CD14-positive monocyte (primary cell): ENCODE data around the gene KCNG1. TPM values are rescaled to one million over a fixed set of nuclear protein-coding genes. Genes with fewer than 3 reads are reported as not detected.

Experiments
- DNase-seq, 3 donors: peaks; one replicate each; pipeline ENCODE4 v3.0.0-alpha.2; 2011 to 2022
- H2AFZ ChIP-seq: 2 replicates; pipeline ENCODE4 v1.6.0; 2012; ENCODE audit warnings: mild to moderate bottlenecking, low read depth, low read length, inconsistent platforms; ENCODE audit not compliant: insufficient read depth, poor library complexity, severe bottlenecking
- H3K27ac ChIP-seq, 2 donors: 1 replicate in 1 of 2; 2 replicates in 1 of 2; pipeline ENCODE4 v1.5.1; 2012 to 2013; ENCODE audit warnings: low read length in 2 of 2, control low read depth in 1 of 2, inconsistent platforms in 1 of 2, low read depth in 1 of 2, mild to moderate bottlenecking in 1 of 2
- H3K27me3 ChIP-seq, 2 donors: one replicate each; pipeline versions ENCODE4 v1.6.0 to v1.6.1; 2011 to 2013; ENCODE audit warnings: low read length in 2 of 2; ENCODE audit not compliant: control insufficient read depth in 2 of 2, insufficient read depth in 2 of 2
- H3K36me3 ChIP-seq, 2 donors: replicated peaks in 1 of 2; 1 replicate in 1 of 2; 2 replicates in 1 of 2; pipeline versions ENCODE4 v1.5.1 to v1.6.1; 2012 to 2013; ENCODE audit warnings: low read length in 2 of 2, control low read depth in 1 of 2, inconsistent platforms in 1 of 2, mild to moderate bottlenecking in 1 of 2; ENCODE audit not compliant: insufficient read depth in 2 of 2, control insufficient read depth in 1 of 2
- H3K4me1 ChIP-seq, 2 donors: 1 replicate in 1 of 2; 2 replicates in 1 of 2; pipeline versions ENCODE4 v1.5.1 to v1.6.1; 2012 to 2013; ENCODE audit warnings: low read length in 2 of 2, control low read depth in 1 of 2, inconsistent platforms in 1 of 2, mild to moderate bottlenecking in 1 of 2, moderate library complexity in 1 of 2; ENCODE audit not compliant: insufficient read depth in 2 of 2, control insufficient read depth in 1 of 2
- H3K4me2 ChIP-seq: replicated peaks from 2 replicates; pipeline ENCODE3; 2012; ENCODE audit warnings: low read length, moderate library complexity, mild to moderate bottlenecking; ENCODE audit not compliant: poor library complexity, severe bottlenecking; ENCODE audit errors: extremely low read depth
- H3K4me3 ChIP-seq, 3 experiments: fragments of 200-600 bp in 1 of 3; sonication (generic) in 1 of 3; replicated peaks in 1 of 3; 1 replicate in 2 of 3; 2 replicates in 1 of 3; pipeline ENCODE4 v1.5.1; 2011 to 2013; ENCODE audit warnings: low read length in 3 of 3, mild to moderate bottlenecking in 3 of 3, control low read depth in 2 of 3, low read depth in 2 of 3, inconsistent platforms in 1 of 3, moderate library complexity in 1 of 3
- H3K79me2 ChIP-seq: 2 replicates; pipeline ENCODE4 v1.6.0; 2012; ENCODE audit warnings: mild to moderate bottlenecking, control low read depth, inconsistent platforms, low read length, moderate library complexity; ENCODE audit not compliant: insufficient read depth
- H3K9ac ChIP-seq: 2 replicates; pipeline ENCODE4 v1.6.0; 2017; ENCODE audit warnings: low read length, mild to moderate bottlenecking; ENCODE audit not compliant: insufficient read depth, poor library complexity, severe bottlenecking
- H3K9me3 ChIP-seq, 2 donors: replicated peaks in 1 of 2; 1 replicate in 1 of 2; 2 replicates in 1 of 2; pipeline versions ENCODE4 v1.5.1 to v1.6.1; 2012 to 2013; ENCODE audit warnings: low read length in 2 of 2, control low read depth in 1 of 2; ENCODE audit not compliant: control insufficient read depth in 1 of 2, insufficient read depth in 1 of 2
- H4K20me1 ChIP-seq: 2 replicates; pipeline ENCODE4 v1.6.0; 2012; ENCODE audit warnings: mild to moderate bottlenecking, low read length, control low read depth, moderate library complexity; ENCODE audit not compliant: insufficient read depth
- H3K27ac Mint-ChIP-seq, 7 donors: one replicate each; pipeline ENCODE4 v1.8.0; 2020; ENCODE audit warnings: mild to moderate bottlenecking in 7 of 7, mixed read lengths in 7 of 7, moderate library complexity in 6 of 7, inconsistent platforms in 2 of 7
- H3K27me3 Mint-ChIP-seq, 3 donors: one replicate each; pipeline ENCODE4 v1.8.0; 2021 to 2022; ENCODE audit warnings: low read depth in 3 of 3, mild to moderate bottlenecking in 3 of 3, mixed read lengths in 3 of 3, moderate library complexity in 3 of 3, inconsistent platforms in 1 of 3
- H3K36me3 Mint-ChIP-seq, 2 donors: one replicate each; pipeline ENCODE4 v1.8.0; 2020; ENCODE audit warnings: mixed read lengths in 2 of 2, inconsistent platforms in 1 of 2, mild to moderate bottlenecking in 1 of 2
- H3K4me1 Mint-ChIP-seq: one replicate; pipeline ENCODE4 v1.8.0; 2020; ENCODE audit warnings: mild to moderate bottlenecking, mixed read lengths
- H3K4me3 Mint-ChIP-seq, 2 donors: one replicate each; pipeline ENCODE4 v1.8.0; 2020; ENCODE audit warnings: mild to moderate bottlenecking in 2 of 2, mixed read lengths in 2 of 2, moderate library complexity in 1 of 2
- H3K9me3 Mint-ChIP-seq, 7 donors: one replicate each; pipeline ENCODE4 v1.8.0; 2020 to 2022; ENCODE audit warnings: mixed read lengths in 7 of 7, mild to moderate bottlenecking in 6 of 7, moderate library complexity in 6 of 7, inconsistent platforms in 2 of 7
- CTCF ChIP-seq: fragments of 200-600 bp; IDR thresholded peaks from one replicate; pipeline ENCODE4 v1.8.0; 2022; ENCODE audit warnings: antibody characterized with exemption, mild to moderate bottlenecking
- whole genome bisulfite sequencing: methylation state at CpG from one replicate; pipeline ENCODE4 v1.1.5; 2013; ENCODE audit warnings: missing lambda C conversion rate; ENCODE audit not compliant: insufficient coverage; 5-methylcytosine and 5-hydroxymethylcytosine counted together
- intact Hi-C, 2 donors: fragments of 100-400 bp; cut with micrococcal nuclease; formaldehyde crosslinking; loops; one replicate each; pipeline versions ENCODE4 v1.15.0 to v1.15.1; 2023
- polyA plus RNA-seq, 3 donors: library from polyadenylated mRNA; depleted of rRNA in 1 of 3; unstranded in 2 of 3; stranded (reverse) in 1 of 3; fragments of 300-500 nt in 2 of 3; fragments of >200 nt in 1 of 3; fragmentation: Illumina TruSeq in 2 of 3; gene quantifications; 1 replicate in 2 of 3; 2 replicates in 1 of 3; pipeline ENCODE4 v1.2.3, GENCODE V29; 2012 to 2021

The KCNG1 gene
- polyA plus RNA-seq, 3 donors: 0.04 TPM; not detected in 2

DNA sequence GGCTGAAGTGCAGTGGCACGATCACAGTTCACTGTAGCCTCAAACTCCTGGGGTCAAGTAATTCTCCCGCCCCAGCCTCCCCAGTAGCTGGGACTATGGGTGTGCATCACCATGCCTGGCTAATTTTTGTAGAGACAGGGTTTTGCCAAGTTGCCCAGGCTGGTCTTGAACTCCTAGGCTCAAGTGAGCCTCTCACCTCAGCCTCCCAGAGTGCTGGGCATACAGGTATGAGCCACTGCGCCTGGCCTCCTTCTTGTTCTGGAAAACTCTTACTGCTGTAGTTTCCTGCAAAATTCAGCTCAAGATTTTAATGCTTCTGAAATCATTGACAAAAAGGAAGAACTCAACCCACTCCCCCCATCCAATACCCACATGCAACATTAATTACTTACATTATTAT lies 21.9 kb upstream of the KCNG1 start:
- no peak for DNase-seq
- Histone ChIP-seq H3K4me2 (no peak overlapping the region), H3K36me3 (no peaks in the 10 kb centered on the region), H3K27me3 (no peaks in the 10 kb centered on the region), H2AFZ (no peak overlapping the region), H3K4me3 (no peak overlapping the region), H3K9ac (no peak overlapping the region), H4K20me1 (no peaks in the 10 kb centered on the region), H3K4me1 (no peaks in the 10 kb centered on the region), H3K9me3 (peaks cover 4 to 8% of the 10 kb centered on the region in 2 donors), H3K27ac (no peak overlapping the region), H3K79me2 (no peaks in the 10 kb centered on the region)
- intact Hi-C loops: no loop called here
- 96% methylated on average over 3 of the region's 3 CpGs for WGBS
- Mint-ChIP-seq H3K9me3 (peaks cover 0 to 11% (median 5%) of the 10 kb centered on the region in 7 donors), H3K4me1 (no peaks in the 10 kb centered on the region), H3K27ac (no peak overlapping the region), H3K27me3 (peaks cover 0 to 6% (median 3%) of the 10 kb centered on the region in 3 donors), H3K4me3 (no peak overlapping the region), H3K36me3 (no peaks in the 10 kb centered on the region)
- no peak for TF ChIP-seq CTCF

- H3K9me3 ChIP-seq: peaks cover 4 to 8% of the 10 kb centered on the region in 2 donors
- no peak overlapping the region for H3K27ac ChIP-seq
- no peaks in the 10 kb centered on the region for H3K4me1 ChIP-seq
- H3K27ac Mint-ChIP-seq: no peak overlapping the region
- no peak overlapping the region for H3K4me2 ChIP-seq
- intact Hi-C loops: no loop called here
- H3K79me2 ChIP-seq: no peaks in the 10 kb centered on the region
- no peaks in the 10 kb centered on the region for H3K27me3 ChIP-seq
- no peak for DNase-seq
- H2AFZ ChIP-seq: no peak overlapping the region
- H3K4me1 Mint-ChIP-seq: no peaks in the 10 kb centered on the region
- H3K27me3 Mint-ChIP-seq: peaks cover 0 to 3% (median 2%) of the 10 kb centered on the region in 3 donors
- TF ChIP-seq CTCF: no peak
- H3K9ac ChIP-seq: no peak overlapping the region
- H3K4me3 Mint-ChIP-seq: no peak overlapping the region
- peaks cover 0 to 6% (median 3%) of the 10 kb centered on the region in 7 donors for H3K9me3 Mint-ChIP-seq
- H4K20me1 ChIP-seq: no peaks in the 10 kb centered on the region
- 100% methylated on average over 1 of the region's 5 CpGs for WGBS
- H3K36me3 ChIP-seq: no peaks in the 10 kb centered on the region
- H3K36me3 Mint-ChIP-seq: no peaks in the 10 kb centered on the region
- no peak overlapping the region for H3K4me3 ChIP-seq
Measured at GRCh38 chr20:51043811-51044210, 20.9 kb upstream of the KCNG1 start.
